HG03520 (cell line): ENCODE measurements around the gene ASB2.

Source experiments
- ATAC-seq: cut with Tn5 transposase; IDR thresholded peaks from one replicate; pipeline ENCODE4 v1.9.1; 2021; ENCODE audit warnings: mild to moderate bottlenecking, moderate library complexity; ENCODE audit not compliant: unreplicated experiment

Gene ASB2, protein sequence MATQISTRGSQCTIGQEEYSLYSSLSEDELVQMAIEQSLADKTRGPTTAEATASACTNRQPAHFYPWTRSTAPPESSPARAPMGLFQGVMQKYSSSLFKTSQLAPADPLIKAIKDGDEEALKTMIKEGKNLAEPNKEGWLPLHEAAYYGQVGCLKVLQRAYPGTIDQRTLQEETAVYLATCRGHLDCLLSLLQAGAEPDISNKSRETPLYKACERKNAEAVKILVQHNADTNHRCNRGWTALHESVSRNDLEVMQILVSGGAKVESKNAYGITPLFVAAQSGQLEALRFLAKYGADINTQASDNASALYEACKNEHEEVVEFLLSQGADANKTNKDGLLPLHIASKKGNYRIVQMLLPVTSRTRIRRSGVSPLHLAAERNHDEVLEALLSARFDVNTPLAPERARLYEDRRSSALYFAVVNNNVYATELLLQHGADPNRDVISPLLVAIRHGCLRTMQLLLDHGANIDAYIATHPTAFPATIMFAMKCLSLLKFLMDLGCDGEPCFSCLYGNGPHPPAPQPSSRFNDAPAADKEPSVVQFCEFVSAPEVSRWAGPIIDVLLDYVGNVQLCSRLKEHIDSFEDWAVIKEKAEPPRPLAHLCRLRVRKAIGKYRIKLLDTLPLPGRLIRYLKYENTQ

GRCh38 chr14:93976477-93977057 lies at the start of gene ASB2:
ASB2 (minus strand) TSS chr14:93976570; CDS start chr14:93964539, 12,031 bp downstream.
- ATAC-seq = peak; percentile 4

GRCh38 chr14:94025720-94026119 lies 49.4 kb upstream of the ASB2 start:
- no peak for ATAC-seq

DNA sequence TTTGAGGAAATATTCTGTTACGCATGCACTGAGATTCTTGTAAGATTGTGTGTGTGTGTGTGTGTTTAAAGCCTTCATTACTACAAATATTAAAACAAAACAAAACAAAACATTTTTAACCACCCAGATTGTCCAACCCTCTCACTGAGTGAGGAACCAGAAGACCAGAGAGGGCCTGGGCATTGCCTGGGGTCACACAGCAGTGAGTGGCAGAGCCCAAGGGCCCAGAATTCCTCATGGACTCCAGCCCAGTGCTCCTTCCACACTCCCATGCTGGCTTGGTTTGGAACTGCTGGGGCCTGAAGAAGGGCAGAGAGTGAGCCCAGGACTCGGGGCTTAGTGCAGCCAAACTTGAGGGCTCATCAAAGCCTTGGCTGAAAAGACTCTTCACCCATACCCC lies 48.2 kb upstream of the ASB2 start:
- no peak for ATAC-seq

DNA sequence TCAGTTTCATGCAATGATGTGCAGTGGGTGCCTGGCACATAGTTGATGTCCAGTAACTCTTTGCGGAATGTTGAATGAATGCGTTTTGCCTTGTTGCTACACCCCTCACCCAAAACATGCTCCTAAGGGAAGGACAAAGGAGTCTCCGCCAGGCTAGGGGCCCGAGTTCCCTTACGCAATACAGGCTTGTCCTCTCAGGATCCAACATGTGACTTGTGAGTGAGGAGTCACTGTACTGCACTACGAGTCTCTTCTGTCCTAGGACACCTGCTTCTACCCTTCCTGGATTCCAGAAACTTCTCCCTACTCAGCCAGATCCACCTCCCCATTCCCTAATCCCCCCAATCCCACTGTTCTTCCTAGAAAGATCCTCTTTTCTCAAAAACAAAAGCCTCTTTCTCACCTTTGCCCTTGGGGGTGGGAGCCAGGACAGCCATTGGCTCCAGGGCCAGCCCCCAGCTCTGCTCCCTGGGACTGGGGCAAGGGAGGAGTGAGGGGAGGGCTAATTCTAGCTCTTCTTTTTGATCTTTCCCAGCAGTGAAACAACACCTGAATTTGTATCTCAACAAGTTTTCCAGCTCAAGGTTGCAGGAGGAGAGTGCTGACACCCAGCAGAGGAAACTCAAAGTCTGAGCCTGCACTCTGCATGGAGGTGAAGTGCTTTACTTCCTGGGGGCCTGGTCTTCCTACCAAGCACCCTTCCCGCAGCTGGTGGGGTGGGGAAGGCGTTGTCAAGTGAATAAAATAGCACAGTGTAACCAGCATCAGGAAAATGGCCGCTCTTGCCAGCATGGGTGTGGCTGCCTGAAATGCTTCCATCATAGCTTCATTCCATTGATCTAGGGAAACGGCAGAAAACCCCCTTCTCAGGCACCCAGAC lies 46.4 kb upstream of the ASB2 start:
- ATAC-seq = no peak

DNA sequence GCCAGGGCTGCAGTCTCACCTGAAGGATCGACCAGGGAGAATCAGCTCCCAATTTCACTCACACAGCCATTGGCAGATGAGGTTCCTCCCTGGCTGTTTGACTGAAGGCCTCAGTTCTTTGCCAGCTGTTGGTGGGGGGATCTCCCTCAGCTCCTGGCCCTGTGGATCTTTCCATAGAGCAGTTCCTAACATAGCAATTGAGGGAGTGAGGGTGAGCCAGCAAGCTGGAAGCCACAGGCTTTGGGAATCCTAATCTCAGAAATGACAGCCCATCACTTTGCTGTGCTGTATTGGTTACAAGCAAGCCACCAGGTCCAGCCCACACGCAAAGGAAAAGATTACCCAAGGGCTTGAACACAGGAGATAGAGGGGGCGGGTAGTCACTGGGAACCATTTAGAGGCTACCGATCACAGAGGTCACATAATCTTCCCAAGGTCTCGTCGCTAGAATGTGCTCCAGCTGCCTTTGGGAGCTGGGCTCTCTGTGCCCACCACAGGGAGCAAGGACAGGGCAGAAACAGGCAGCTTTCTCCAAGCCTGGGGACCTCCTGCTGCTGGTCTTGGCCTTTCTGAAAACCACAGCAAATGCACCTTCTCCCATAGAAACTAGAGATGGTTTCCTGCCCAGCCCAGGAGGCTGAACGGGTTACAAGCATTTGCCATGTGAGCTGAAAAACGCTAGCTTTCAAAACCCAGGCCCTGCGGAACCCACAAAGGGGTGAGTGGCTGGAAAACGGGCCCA lies 45.2 kb upstream of the ASB2 start:
- ATAC-seq = no peak

GRCh38 chr14:94021001-94021400 lies 44.6 kb upstream of the ASB2 start:
- ATAC-seq = no peak

DNA sequence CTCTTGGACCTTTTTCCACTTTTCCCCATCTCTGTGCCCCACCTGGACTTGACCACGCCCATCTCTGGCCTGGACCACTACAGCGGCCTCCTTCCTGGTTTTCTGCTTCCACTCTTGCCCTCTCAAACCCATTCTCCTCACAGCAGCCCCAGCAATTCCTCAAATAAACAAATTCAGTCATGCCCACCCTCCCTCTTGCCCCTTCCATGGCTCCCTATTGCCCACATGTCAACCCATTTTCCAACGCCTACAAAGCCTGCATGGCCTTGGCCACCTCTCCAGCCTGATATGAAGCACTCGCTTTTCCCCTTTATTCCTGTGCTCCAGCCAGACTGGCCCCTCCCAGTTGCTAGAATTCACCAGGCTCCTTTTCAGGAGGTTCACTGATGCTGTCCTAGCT lies 43.9 kb upstream of the ASB2 start:
- ATAC-seq = no peak

DNA sequence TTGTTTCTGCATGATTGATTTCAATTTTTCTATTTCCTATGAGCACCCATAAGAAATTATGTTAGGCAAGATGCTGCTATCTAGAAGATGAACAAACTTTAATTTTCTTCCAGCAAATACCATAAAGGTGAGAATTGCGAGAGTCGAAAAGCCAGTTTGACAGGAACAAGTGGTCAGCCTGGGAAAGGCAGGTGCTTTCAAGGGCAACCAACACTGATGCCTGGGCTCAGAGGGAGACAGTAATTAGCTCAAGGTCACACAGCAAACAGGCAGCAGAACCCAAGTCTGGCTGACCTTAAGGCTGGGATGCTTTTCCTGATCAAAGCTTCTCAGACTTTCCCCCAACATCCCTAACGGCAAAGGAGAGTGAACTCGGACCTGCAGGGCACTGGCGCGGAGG lies 43.0 kb upstream of the ASB2 start:
- ATAC-seq = no peak

- no peak for ATAC-seq
These were observed 41.9 kb upstream of the ASB2 start for GRCh38 chr14:94018308-94018707.

DNA sequence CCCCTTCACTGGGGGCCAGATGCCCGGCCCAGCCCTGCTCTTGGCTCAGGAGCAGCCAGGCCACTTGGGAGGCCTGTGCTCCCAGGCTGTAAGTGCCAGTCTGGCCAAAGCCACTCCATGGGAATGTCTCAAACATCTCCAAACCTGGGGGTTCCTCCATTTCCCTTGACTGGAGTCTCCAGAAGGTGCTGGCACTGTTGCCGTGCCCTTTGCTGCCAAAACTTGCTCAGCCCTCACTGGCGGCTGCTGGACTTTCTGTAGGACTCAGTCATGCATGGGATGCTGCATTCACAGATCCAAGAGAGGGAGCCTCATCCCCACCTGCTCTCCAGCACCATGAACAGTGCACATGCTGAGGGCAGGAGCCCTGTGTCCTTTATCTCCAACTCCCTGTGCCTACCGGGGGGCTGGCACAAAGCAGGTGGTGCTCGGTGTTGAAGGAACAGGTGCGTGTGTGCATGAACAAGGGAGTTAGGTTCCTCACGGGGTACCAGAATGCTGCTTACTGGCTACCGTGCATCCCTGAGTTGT lies 40.1 kb upstream of the ASB2 start:
- no peak for ATAC-seq

DNA sequence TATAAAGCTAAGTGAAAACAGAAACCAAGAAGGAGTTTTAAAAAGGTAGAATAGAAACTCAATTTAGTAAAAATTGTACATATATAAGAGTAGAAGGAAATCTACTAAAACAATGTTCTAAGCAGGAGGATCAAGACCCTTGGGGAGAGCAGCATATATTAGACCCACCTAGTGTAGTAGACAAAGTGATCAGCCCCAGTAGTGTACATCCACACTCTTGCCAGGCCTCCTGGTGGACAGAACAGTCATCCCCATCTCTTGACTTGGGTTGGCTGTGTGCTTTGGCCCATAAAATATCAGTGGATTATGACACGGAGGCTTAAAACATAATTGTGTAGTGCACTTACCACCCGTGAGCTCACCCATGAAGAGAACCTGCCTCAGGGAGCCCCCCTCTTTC lies 38.9 kb upstream of the ASB2 start:
- ATAC-seq = no peak

DNA sequence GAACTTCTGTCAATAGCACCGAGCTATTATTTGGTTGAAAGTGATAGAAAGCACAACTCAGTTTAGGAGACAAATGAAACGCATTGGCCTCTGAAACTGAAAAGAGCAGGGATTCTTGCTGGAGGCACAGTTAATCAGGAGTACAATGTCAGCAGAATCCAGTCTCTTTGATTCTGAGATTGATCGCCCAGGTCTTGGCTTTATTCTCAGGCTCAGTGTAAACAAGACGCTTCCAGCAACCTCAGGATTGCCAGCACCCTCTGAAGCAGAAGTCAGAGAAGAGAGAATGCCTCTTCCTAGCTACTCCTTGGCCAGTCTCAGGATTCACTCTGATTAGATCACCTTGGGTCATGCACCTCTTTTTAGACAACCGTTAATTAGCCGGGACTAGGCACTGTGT lies 38.0 kb upstream of the ASB2 start:
- no peak for ATAC-seq

DNA sequence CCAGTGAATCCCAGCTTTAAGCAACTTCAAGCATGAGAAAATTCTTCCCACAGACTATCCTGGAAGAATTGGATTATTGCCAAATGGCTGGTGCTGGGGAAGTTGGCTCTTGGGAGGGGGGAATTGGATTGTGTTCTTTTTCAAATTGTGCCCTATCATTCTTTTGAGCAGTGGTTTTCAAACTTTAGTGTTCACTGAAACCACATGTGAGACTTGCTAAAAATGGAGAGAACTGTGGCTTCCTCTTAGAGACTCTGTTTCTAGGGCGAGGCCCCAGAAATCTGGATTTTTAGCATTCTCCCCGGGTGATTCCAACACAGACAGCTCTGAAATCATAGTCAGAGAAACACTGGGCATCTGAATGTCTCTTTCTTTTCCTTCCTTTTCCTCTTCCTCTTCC lies 35.4 kb upstream of the ASB2 start:
- no peak for ATAC-seq

DNA sequence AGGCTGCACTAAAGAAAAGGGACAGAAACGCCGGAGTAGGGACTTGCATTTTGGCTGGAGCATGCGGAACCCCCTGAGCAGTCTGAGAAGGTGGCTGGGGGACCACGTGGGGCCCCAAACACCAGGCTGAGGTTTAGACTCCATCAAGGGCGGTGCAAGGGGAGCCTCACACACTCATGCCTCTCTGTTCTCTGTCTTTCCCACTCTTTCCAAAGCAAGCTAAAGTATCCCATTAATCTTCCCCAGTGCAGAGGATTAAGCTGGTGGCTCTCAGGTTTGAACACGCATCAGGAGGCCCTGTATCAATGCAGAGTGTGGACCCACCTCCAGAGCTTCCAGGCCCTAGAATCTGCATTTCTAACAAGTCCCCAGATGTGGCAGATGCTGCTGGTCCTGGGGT lies 34.3 kb upstream of the ASB2 start:
- no peak for ATAC-seq

DNA sequence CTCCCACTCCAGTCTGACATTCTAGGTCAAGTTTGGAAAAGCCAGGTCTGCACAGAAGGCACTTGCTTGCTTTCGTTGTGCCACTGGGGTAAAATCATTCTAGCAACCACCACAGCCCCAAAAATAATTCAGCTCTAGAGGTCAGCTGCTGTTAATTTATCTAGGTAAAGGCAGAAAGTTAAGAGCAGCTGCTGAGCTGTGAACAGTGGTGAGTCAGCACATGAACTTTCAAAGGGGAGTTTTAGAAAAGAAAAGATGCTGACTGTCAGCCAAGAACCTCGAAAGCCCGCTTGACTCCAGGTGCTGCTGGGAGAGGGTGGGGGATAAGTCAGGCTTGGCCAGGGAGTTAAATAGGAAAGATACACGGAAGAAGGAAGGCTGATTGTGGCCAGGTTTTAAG lies 33.4 kb upstream of the ASB2 start:
- no peak for ATAC-seq

DNA sequence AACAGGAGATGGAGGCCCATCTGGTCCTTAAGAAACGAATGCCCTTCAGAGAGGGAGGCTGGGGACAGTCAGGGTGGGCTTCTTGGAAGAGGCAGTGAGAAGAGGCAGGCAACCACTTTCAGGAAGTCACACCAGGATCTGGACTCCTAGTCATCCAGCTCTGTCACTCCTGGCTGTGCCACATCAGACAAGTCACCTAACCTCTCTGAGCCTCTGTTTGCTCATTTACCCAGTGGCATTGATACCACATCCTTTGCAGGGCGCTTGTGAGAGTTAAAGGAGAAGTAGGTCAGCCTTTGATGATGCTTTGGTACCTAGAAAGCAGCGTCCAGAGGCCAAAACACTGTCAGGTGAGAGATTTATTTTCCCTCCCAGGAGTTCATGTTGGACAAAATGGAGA lies 31.9 kb upstream of the ASB2 start:
- ATAC-seq = no peak

- no peak for ATAC-seq
These were observed 29.1 kb upstream of the ASB2 start for GRCh38 chr14:94005324-94006073.

- ATAC-seq = no peak
These were observed 27.6 kb upstream of the ASB2 start for GRCh38 chr14:94004015-94004414.

- ATAC-seq = no peak
These were observed 27.0 kb upstream of the ASB2 start for GRCh38 chr14:94003397-94003796.
